Neural progenitor cell (in vitro differentiated cells): ENCODE measurements around the gene DCUN1D3. TPM values are rescaled to one million over a fixed set of nuclear protein-coding genes. Genes with fewer than 3 reads are reported as not detected.

ENCODE experiments used
- DNase-seq: peaks from one replicate; pipeline ENCODE4 v3.0.0-alpha.2; 2016; ENCODE audit warnings: low spot score
- H2AFZ ChIP-seq: fragments of 200-600 bp; sonication (generic); replicated peaks from 2 replicates; pipeline ENCODE4 v1.6.1; 2016; ENCODE audit warnings: antibody characterized with exemption
- H3F3A ChIP-seq: fragments of 200-600 bp; sonication (generic); 2 replicates; pipeline ENCODE4 v1.6.1; 2016; ENCODE audit warnings: antibody characterized with exemption, low read depth
- H3K27ac ChIP-seq: fragments of 200-600 bp; sonication (generic); 2 replicates; pipeline ENCODE4 v1.5.1; 2016; ENCODE audit warnings: mild to moderate bottlenecking
- H3K27me3 ChIP-seq: fragments of 200-600 bp; sonication (generic); 2 replicates; pipeline ENCODE4 v1.6.1; 2016; ENCODE audit warnings: mild to moderate bottlenecking, moderate library complexity
- H3K36me3 ChIP-seq: fragments of 200-600 bp; sonication (generic); 2 replicates; pipeline ENCODE4 v1.5.1; 2016
- H3K4me1 ChIP-seq: fragments of 200-600 bp; sonication (generic); 2 replicates; pipeline ENCODE4 v1.6.1; 2016; ENCODE audit warnings: mixed run types
- H3K4me2 ChIP-seq: fragments of 200-600 bp; sonication (generic); 2 replicates; pipeline ENCODE4 v1.6.1; 2016
- H3K4me3 ChIP-seq: fragments of 200-600 bp; sonication (generic); 2 replicates; pipeline ENCODE4 v1.5.1; 2016
- H3K79me2 ChIP-seq: fragments of 200-600 bp; sonication (generic); 2 replicates; pipeline ENCODE4 v1.6.1; 2016; ENCODE audit warnings: low read depth
- H3K9ac ChIP-seq: fragments of 200-600 bp; sonication (generic); 2 replicates; pipeline ENCODE4 v1.6.1; 2016
- H3K9me3 ChIP-seq: fragments of 200-600 bp; sonication (generic); 2 replicates; pipeline ENCODE4 v1.5.1; 2016; ENCODE audit warnings: low read depth
- H4K20me1 ChIP-seq: fragments of 200-600 bp; sonication (generic); 2 replicates; pipeline ENCODE4 v1.6.1; 2016; ENCODE audit warnings: low read depth
- H3K27ac Mint-ChIP-seq: 3 replicates; pipeline ENCODE4 v1.8.0; 2021; ENCODE audit warnings: mixed read lengths
- H3K27me3 Mint-ChIP-seq: 2 replicates; pipeline ENCODE4 v1.8.0; 2022; ENCODE audit warnings: low read depth, mild to moderate bottlenecking, inconsistent platforms, moderate library complexity, mixed read lengths; ENCODE audit not compliant: insufficient read depth
- H3K36me3 Mint-ChIP-seq: 3 replicates; pipeline ENCODE4 v1.8.0; 2021; ENCODE audit warnings: mixed read lengths
- H3K4me1 Mint-ChIP-seq: 3 replicates; pipeline ENCODE4 v1.8.0; 2021; ENCODE audit warnings: mixed read lengths
- H3K4me3 Mint-ChIP-seq: 3 replicates; pipeline ENCODE4 v1.8.0; 2021; ENCODE audit warnings: mild to moderate bottlenecking, moderate library complexity, mixed read lengths
- H3K9me3 Mint-ChIP-seq: 3 replicates; pipeline ENCODE4 v1.8.0; 2020; ENCODE audit warnings: mixed read lengths
- CTCF ChIP-seq: fragments of 200-600 bp; sonication (generic); IDR thresholded peaks from 2 replicates; pipeline ENCODE4 v1.5.1; 2017; ENCODE audit warnings: antibody characterized with exemption, mild to moderate bottlenecking
- EZH2 ChIP-seq: fragments of 200-600 bp; sonication (generic); IDR thresholded peaks from 2 replicates; pipeline ENCODE4 v1.6.1; 2017; ENCODE audit warnings: antibody characterized with exemption, mild to moderate bottlenecking, moderate library complexity
- EZH2phosphoT487 ChIP-seq: fragments of 200-600 bp; sonication (generic); IDR thresholded peaks from 2 replicates; pipeline ENCODE4 v1.6.1; 2017; ENCODE audit warnings: antibody characterized with exemption
- total RNA-seq: library from RNA; depleted of rRNA; stranded (reverse); fragments of >200 nt; gene quantifications from 2 replicates; pipeline ENCODE4 v1.2.3, GENCODE V29; 2015; ENCODE audit warnings: low replicate concordance

DCUN1D3 gene
- total RNA-seq, 1 donor from 2014 or later = 18.2 TPM

- H3K9me3 Mint-ChIP-seq = no peaks in the 10 kb centered on the region
- Histone ChIP-seq H3K9me3 (no peaks in the 10 kb centered on the region), H3K4me2 (no peak overlapping the region), H3K27me3 (no peaks in the 10 kb centered on the region), H4K20me1 (no peaks in the 10 kb centered on the region), H3K4me3 (no peak overlapping the region), H3K36me3 (no peaks in the 10 kb centered on the region), H2AFZ (no peak overlapping the region), H3K79me2 (no peaks in the 10 kb centered on the region), H3K4me1 (peaks cover 6% of the 10 kb centered on the region), H3F3A (no peaks in the 10 kb centered on the region), H3K27ac (no peak overlapping the region), H3K9ac (no peak overlapping the region)
- H3K27me3 Mint-ChIP-seq = peaks cover 2% of the 10 kb centered on the region
- H3K4me3 Mint-ChIP-seq = no peak overlapping the region
- peaks cover 10% of the 10 kb centered on the region for H3K4me1 Mint-ChIP-seq
- TF ChIP-seq EZH2phosphoT487 = no peak
- TF ChIP-seq CTCF = no peak
- TF ChIP-seq EZH2 = no peak
- no peak for DNase-seq
- H3K36me3 Mint-ChIP-seq = peaks cover 7% of the 10 kb centered on the region
- H3K27ac Mint-ChIP-seq = no peak overlapping the region
Measured at GRCh38 chr16:20911361-20911760, 11.2 kb upstream of the DCUN1D3 start.

GRCh38 chr16:20910781-20911321, 10.7 kb upstream of the DCUN1D3 start:
- no peak for TF ChIP-seq EZH2
- TF ChIP-seq CTCF = no peak
- TF ChIP-seq EZH2phosphoT487 = no peak
- H3F3A ChIP-seq = no peaks in the 10 kb centered on the region
- H3K27ac ChIP-seq = no peak overlapping the region
- Mint-ChIP-seq H3K4me3 (no peak overlapping the region), H3K9me3 (no peaks in the 10 kb centered on the region), H3K4me1 (peaks cover 10% of the 10 kb centered on the region), H3K27me3 (peaks cover 2% of the 10 kb centered on the region), H3K36me3 (peaks cover 5% of the 10 kb centered on the region), H3K27ac (no peak overlapping the region)
- no peak for DNase-seq
- H2AFZ ChIP-seq = no peak overlapping the region
- no peak overlapping the region for H3K9ac ChIP-seq
- no peaks in the 10 kb centered on the region for H3K9me3 ChIP-seq
- no peaks in the 10 kb centered on the region for H3K36me3 ChIP-seq
- no peak overlapping the region for H3K4me3 ChIP-seq
- no peaks in the 10 kb centered on the region for H4K20me1 ChIP-seq
- no peak overlapping the region for H3K4me2 ChIP-seq
- no peaks in the 10 kb centered on the region for H3K27me3 ChIP-seq
- peaks cover 6% of the 10 kb centered on the region for H3K4me1 ChIP-seq
- no peaks in the 10 kb centered on the region for H3K79me2 ChIP-seq

GRCh38 chr16:20906341-20907255, 6.4 kb upstream of the DCUN1D3 start:
- H3K27ac ChIP-seq = no peak overlapping the region
- H3K27me3 ChIP-seq = no peaks in the 10 kb centered on the region
- H3K36me3 ChIP-seq = no peaks in the 10 kb centered on the region
- peaks cover 20% of the 10 kb centered on the region for H4K20me1 ChIP-seq
- H3K9me3 ChIP-seq = no peaks in the 10 kb centered on the region
- no peak overlapping the region for H2AFZ ChIP-seq
- peaks cover under 1% of the 10 kb centered on the region for H3F3A ChIP-seq
- peaks cover 37% of the 10 kb centered on the region for H3K79me2 ChIP-seq
- TF ChIP-seq EZH2 (no peak), EZH2phosphoT487 (no peak), CTCF (no peak)
- H3K4me1 ChIP-seq = peaks cover 21% of the 10 kb centered on the region
- DNase-seq = no peak
- H3K9ac ChIP-seq = no peak overlapping the region
- no peak overlapping the region for H3K27ac Mint-ChIP-seq
- H3K4me2 ChIP-seq = no peak overlapping the region
- H3K36me3 Mint-ChIP-seq = no peaks in the 10 kb centered on the region
- no peak overlapping the region for H3K4me3 ChIP-seq
- no peaks in the 10 kb centered on the region for H3K27me3 Mint-ChIP-seq
- H3K4me1 Mint-ChIP-seq = peaks cover 21% of the 10 kb centered on the region
- no peaks in the 10 kb centered on the region for H3K9me3 Mint-ChIP-seq
- no peak overlapping the region for H3K4me3 Mint-ChIP-seq
